Progenitor cell of endocrine pancreas (in vitro differentiated cells): ENCODE data around the gene STOML3. TPM values are rescaled to one million over a fixed set of nuclear protein-coding genes. Genes with fewer than 3 reads are reported as not detected.

Source experiments
- DNase-seq: peaks from one replicate; pipeline ENCODE4 v3.0.0; 2021; ENCODE audit warnings: low spot score; ENCODE audit not compliant: unreplicated experiment
- H3K27ac Mint-ChIP-seq: 2 replicates; pipeline ENCODE4 v1.8.0; 2021; ENCODE audit warnings: mild to moderate bottlenecking, moderate library complexity, mixed read lengths
- H3K27me3 Mint-ChIP-seq: 2 replicates; pipeline ENCODE4 v1.8.0; 2021; ENCODE audit warnings: mixed read lengths
- H3K36me3 Mint-ChIP-seq: 2 replicates; pipeline ENCODE4 v1.8.0; 2022; ENCODE audit warnings: mixed read lengths; ENCODE audit not compliant: insufficient read depth
- H3K4me1 Mint-ChIP-seq: 2 replicates; pipeline ENCODE4 v1.8.0; 2021; ENCODE audit warnings: low read depth, mixed read lengths
- H3K4me3 Mint-ChIP-seq: 2 replicates; pipeline ENCODE4 v1.8.0; 2021; ENCODE audit warnings: low read depth, mild to moderate bottlenecking, moderate library complexity, mixed read lengths
- H3K9me3 Mint-ChIP-seq: 2 replicates; pipeline ENCODE4 v1.8.0; 2021; ENCODE audit warnings: low read depth, mixed read lengths
- total RNA-seq: library from RNA; stranded (reverse); gene quantifications from 2 replicates; pipeline ENCODE4 v1.2.1, GENCODE V29; 2021
- TF ChIP-seq, protein P1 (sequence below): fragments of 200-600 bp; sonication (generic); IDR thresholded peaks from one replicate; pipeline ENCODE4 v1.5.0; 2021; ENCODE audit warnings: antibody characterized with exemption, mild to moderate bottlenecking; ENCODE audit not compliant: unreplicated experiment

The STOML3 gene
- total RNA-seq, 1 donor from 2014 or later: not detected

DNA sequence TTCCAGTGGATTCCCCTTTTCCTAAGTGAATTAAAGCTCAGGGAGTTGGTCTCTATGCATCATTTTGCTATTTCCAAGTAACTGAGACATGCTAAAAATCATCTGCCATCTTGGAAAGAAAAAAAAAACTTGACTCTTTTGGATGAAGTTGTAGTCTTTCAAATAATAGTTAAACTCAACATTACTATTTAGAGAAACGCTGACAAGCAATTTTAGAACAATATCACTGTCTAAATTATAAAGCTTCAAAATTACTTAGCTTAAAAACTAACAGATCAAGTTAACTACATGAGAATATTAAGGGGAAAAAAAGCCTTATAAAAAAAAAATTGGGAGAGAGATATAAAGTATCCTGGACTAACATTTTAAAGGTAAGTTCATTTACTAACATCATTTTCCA lies 68.5 kb downstream of the STOML3 start:
- no peaks in the 10 kb centered on the region for H3K4me1 Mint-ChIP-seq
- H3K4me3 Mint-ChIP-seq: no peak overlapping the region
- H3K9me3 Mint-ChIP-seq: peaks cover 8% of the 10 kb centered on the region
- TF ChIP-seq, protein P1, sequence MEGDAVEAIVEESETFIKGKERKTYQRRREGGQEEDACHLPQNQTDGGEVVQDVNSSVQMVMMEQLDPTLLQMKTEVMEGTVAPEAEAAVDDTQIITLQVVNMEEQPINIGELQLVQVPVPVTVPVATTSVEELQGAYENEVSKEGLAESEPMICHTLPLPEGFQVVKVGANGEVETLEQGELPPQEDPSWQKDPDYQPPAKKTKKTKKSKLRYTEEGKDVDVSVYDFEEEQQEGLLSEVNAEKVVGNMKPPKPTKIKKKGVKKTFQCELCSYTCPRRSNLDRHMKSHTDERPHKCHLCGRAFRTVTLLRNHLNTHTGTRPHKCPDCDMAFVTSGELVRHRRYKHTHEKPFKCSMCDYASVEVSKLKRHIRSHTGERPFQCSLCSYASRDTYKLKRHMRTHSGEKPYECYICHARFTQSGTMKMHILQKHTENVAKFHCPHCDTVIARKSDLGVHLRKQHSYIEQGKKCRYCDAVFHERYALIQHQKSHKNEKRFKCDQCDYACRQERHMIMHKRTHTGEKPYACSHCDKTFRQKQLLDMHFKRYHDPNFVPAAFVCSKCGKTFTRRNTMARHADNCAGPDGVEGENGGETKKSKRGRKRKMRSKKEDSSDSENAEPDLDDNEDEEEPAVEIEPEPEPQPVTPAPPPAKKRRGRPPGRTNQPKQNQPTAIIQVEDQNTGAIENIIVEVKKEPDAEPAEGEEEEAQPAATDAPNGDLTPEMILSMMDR: no peak
- DNase-seq: no peak
- H3K36me3 Mint-ChIP-seq: no peaks in the 10 kb centered on the region
- no peak overlapping the region for H3K27ac Mint-ChIP-seq
- no peaks in the 10 kb centered on the region for H3K27me3 Mint-ChIP-seq

DNA sequence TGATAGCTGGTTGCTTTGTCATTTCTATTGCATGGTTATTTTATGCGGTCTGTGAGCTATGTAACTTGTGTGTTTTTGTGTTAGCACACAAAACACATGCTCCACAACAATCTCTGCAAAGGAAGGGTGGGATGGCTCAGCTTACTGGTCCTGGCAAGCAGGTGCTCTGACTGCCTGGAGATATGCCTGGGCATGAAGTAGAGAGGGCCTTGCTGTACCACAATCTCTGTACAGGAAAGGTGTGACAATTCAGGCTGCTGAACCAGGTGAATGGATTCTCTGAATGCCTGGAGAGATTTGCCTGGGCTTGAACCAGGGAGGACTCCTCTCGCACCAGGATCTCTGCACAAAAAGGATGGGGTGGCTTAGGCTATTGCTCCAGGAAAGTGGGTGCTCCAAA lies 69.5 kb downstream of the STOML3 start:
- TF ChIP-seq, protein P1: no peak
- Mint-ChIP-seq H3K4me3 (no peak overlapping the region), H3K27ac (no peak overlapping the region), H3K27me3 (no peaks in the 10 kb centered on the region), H3K9me3 (peaks cover 8% of the 10 kb centered on the region), H3K4me1 (no peaks in the 10 kb centered on the region), H3K36me3 (no peaks in the 10 kb centered on the region)
- DNase-seq: no peak

Other genes starting within 250 kb of the STOML3 start
- gene PROSER1, start 47.3 kb upstream of the STOML3 start, total RNA-seq: 66.4 and 82.4 TPM in 2 replicates
- 38.4 and 40.7 TPM in 2 replicates for gene NHLRC3, start 47.6 kb upstream of the STOML3 start, total RNA-seq